ENCODE results near the gene OR51D1.

- TF ChIP-seq POLR2A (IDR thresholded peaks at IDR 0.05), result peak; percentile 67 to 84
- peak in 3 of 6 experiments; percentile 19 to 31 (median 29) for TF ChIP-seq CTCF (IDR thresholded peaks at IDR 0.05)
Observed at GRCh38 chr11:4607781-4608666, 29.3 kb upstream of the OR51D1 start, which contains the start of gene TRIM68.

Data from adrenal gland (tissue), 5 donors.